K562 (cell line): ENCODE results near the gene RNU6-1. TPM values are rescaled to one million over a fixed set of nuclear protein-coding genes. Genes with fewer than 3 reads are reported as not detected.

ENCODE experiments used
- DMBX1 ChIP-seq: fragments of 250-450 bp; sonication (Bioruptor Pico); IDR thresholded peaks from 2 replicates; pipeline ENCODE4 v1.8.0; 2022; ENCODE audit warnings: inconsistent platforms, mild to moderate bottlenecking, moderate library complexity, borderline replicate concordance
- DNMT1 ChIP-seq: fragments of 450-650 bp; IDR thresholded peaks from 2 replicates; pipeline ENCODE4 v1.6.1; 2016; ENCODE audit warnings: antibody characterized with exemption, mild to moderate bottlenecking
- ETV5 ChIP-seq: sonication (generic); formaldehyde crosslinking; IDR thresholded peaks from 2 replicates; pipeline ENCODE4 v1.4.0; 2020; ENCODE audit warnings: low read depth, mild to moderate bottlenecking, missing genetic modification reagents
- LARP7 ChIP-seq: fragments of 450-650 bp; IDR thresholded peaks from 2 replicates; pipeline ENCODE4 v1.6.1; 2016
- NUFIP1 ChIP-seq: fragments of 450-650 bp; IDR thresholded peaks from 2 replicates; pipeline ENCODE4 v1.6.1; 2018; ENCODE audit not compliant: partially characterized antibody
- PML ChIP-seq: IDR thresholded peaks from 2 replicates; pipeline ENCODE4 v1.6.1; 2012; ENCODE audit warnings: low read length, inconsistent platforms
- POU5F1 ChIP-seq: fragments of 150-350 bp; IDR thresholded peaks from 2 replicates; pipeline ENCODE4 v1.6.1; 2014; ENCODE audit warnings: borderline replicate concordance, low read length, low read depth, mild to moderate bottlenecking; ENCODE audit not compliant: partially characterized antibody
- ZNF12 ChIP-seq: sonication (generic); formaldehyde crosslinking; IDR thresholded peaks from 2 replicates; pipeline ENCODE4 v1.4.0; 2020; ENCODE audit warnings: mild to moderate bottlenecking, missing genetic modification reagents
- ZNF282 ChIP-seq: sonication (generic); formaldehyde crosslinking; IDR thresholded peaks from 2 replicates; pipeline ENCODE4 v1.8.1; 2023; ENCODE audit warnings: missing genetic modification reagents
- ZNF584 ChIP-seq: fragments of 200-800 bp; sonication (Bioruptor generic); IDR thresholded peaks from 2 replicates; pipeline ENCODE4 v1.6.1; 2016; ENCODE audit warnings: low read depth, mild to moderate bottlenecking, missing genetic modification characterization, missing compliant biosample characterization
- ZNF76 ChIP-seq: fragments of 250-450 bp; sonication (Bioruptor Pico); IDR thresholded peaks from 2 replicates; pipeline ENCODE4 v1.4.0; 2020; ENCODE audit warnings: mild to moderate bottlenecking, moderate library complexity, borderline replicate concordance
- polyA plus RNA-seq, 8 experiments: library from polyadenylated mRNA; depleted of rRNA in 4 of 8; stranded (reverse) in 5 of 8; unstranded in 3 of 8; fragments of >200 nt; fragmentation: Nextera tagmentation in 2 of 8; fragmentation: Illumina TruSeq in 1 of 8; extraction: Ambion mirVana in 2 of 8; extraction: Trizol in 1 of 8; gene quantifications; 2 replicates each; pipeline versions ENCODE4 v1.2.1 to v1.2.3, GENCODE V29; 2011 to 2014; ENCODE audit warnings: inconsistent platforms in 1 of 8, missing spikeins in 1 of 8
- total RNA-seq, 7 experiments: library from RNA; depleted of rRNA in 6 of 7; stranded (reverse); fragments of >200 nt in 6 of 7; fragmentation: Illumina TruSeq in 2 of 7; extraction: Trizol in 2 of 7; gene quantifications; 2 replicates each; pipeline versions ENCODE4 v1.2.1 to v1.2.3, GENCODE V29; 2011 to 2021; ENCODE audit warnings: low replicate concordance in 1 of 7
- TF ChIP-seq, protein P1 (sequence below): IDR thresholded peaks from 2 replicates; pipeline ENCODE4 v1.6.1; 2011; ENCODE audit warnings: borderline replicate concordance, low read depth, mild to moderate bottlenecking, moderate library complexity, low read length; ENCODE audit not compliant: insufficient read depth, poor library complexity, severe bottlenecking
- TF ChIP-seq, protein P2 (sequence below), 2 experiments: IDR thresholded peaks; 2 replicates each; pipeline ENCODE4 v1.6.1; 2011; ENCODE audit warnings: borderline replicate concordance in 1 of 2, control low read depth in 1 of 2, low read depth in 1 of 2, low read length in 1 of 2, mild to moderate bottlenecking in 1 of 2, mixed read lengths in 1 of 2, moderate library complexity in 1 of 2; ENCODE audit not compliant: insufficient read depth in 1 of 2, insufficient read length in 1 of 2, poor library complexity in 1 of 2, severe bottlenecking in 1 of 2; ENCODE audit errors: extremely low read depth in 1 of 2
- TF ChIP-seq, protein P3 (sequence below): fragments of 450-650 bp; IDR thresholded peaks from 2 replicates; pipeline ENCODE4 v1.6.1; 2016; ENCODE audit warnings: missing biosample characterization, missing genetic modification characterization
- TF ChIP-seq, protein P4 (sequence below): sonication (generic); formaldehyde crosslinking; IDR thresholded peaks from 2 replicates; pipeline ENCODE4 v1.8.0; 2022; ENCODE audit warnings: missing genetic modification reagents, mild to moderate bottlenecking, borderline replicate concordance
- TF ChIP-seq, protein P5 (sequence below): fragments of 250-450 bp; sonication (Bioruptor Pico); IDR thresholded peaks from 2 replicates; pipeline ENCODE4 v1.4.0; 2020

RNU6-1 gene
- total and polyA plus RNA-seq, 9 of the 15 experiments (the other 6 are each of a cell fraction or from before 2014, with no cell fraction given): not detected

DNA sequence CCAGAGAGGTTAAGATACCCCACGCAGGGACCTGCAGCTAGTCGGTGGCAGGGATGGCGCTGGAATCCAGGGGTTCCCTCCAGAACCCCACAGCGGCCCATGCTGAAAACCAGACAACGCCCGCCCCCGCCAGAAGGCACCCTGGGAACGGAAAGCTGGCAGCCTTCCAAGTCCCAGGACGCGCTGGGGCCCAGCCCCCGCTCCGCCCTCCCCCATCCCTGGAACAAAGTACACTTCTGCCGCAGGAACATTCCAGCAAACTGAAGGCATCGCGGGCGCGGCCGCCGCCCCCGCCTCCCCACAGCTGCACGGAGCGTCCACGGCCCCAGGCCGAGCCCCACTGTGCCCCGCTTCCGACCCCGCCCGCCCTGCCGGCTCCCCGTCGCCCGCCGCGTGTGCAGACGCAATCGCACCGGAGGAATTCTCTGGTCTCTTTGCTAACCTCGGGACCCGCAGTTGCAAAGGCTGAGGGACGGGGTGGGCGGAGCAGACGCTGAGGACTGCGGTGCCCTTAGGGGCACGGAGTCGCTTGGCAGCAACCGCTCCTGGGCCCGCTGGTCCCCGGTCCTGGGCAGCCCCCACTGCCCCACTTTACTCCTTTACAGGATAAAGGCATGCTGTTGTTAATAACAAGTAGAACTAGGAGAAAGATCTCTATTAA is 44.8 kb upstream of the RNU6-1 start (continued):
- TF ChIP-seq, protein P1, sequence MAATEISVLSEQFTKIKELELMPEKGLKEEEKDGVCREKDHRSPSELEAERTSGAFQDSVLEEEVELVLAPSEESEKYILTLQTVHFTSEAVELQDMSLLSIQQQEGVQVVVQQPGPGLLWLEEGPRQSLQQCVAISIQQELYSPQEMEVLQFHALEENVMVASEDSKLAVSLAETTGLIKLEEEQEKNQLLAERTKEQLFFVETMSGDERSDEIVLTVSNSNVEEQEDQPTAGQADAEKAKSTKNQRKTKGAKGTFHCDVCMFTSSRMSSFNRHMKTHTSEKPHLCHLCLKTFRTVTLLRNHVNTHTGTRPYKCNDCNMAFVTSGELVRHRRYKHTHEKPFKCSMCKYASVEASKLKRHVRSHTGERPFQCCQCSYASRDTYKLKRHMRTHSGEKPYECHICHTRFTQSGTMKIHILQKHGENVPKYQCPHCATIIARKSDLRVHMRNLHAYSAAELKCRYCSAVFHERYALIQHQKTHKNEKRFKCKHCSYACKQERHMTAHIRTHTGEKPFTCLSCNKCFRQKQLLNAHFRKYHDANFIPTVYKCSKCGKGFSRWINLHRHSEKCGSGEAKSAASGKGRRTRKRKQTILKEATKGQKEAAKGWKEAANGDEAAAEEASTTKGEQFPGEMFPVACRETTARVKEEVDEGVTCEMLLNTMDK: no peak
- TF ChIP-seq ETV5 (CRISPR knock-in tag) (0 out of 2 replicates have a peak, but pooled peaks have one; percentile 18), DMBX1 (CRISPR knock-in tag) (no peak), ZNF584 (CRISPR knock-in tag) (no peak), ZNF282 (no peak), NUFIP1 (no peak), DNMT1 (no peak), LARP7 (no peak), ZNF76 (CRISPR knock-in tag) (no peak), ZNF12 (CRISPR knock-in tag) (no peak), PML (no peak), POU5F1 (no peak)
- TF ChIP-seq, protein P2, sequence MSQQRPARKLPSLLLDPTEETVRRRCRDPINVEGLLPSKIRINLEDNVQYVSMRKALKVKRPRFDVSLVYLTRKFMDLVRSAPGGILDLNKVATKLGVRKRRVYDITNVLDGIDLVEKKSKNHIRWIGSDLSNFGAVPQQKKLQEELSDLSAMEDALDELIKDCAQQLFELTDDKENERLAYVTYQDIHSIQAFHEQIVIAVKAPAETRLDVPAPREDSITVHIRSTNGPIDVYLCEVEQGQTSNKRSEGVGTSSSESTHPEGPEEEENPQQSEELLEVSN (IDR thresholded peaks at IDR 0.05; ENCODE audit: borderline replicate concordance in 1 of 2, extremely low read depth in 1 of 2, insufficient read depth in 1 of 2, insufficient read length in 1 of 2, low read depth in 1 of 2, low read length in 1 of 2, poor library complexity in 1 of 2, severe bottlenecking in 1 of 2): peak in 1 of 2 experiments; percentile 16
- TF ChIP-seq, protein P3, sequence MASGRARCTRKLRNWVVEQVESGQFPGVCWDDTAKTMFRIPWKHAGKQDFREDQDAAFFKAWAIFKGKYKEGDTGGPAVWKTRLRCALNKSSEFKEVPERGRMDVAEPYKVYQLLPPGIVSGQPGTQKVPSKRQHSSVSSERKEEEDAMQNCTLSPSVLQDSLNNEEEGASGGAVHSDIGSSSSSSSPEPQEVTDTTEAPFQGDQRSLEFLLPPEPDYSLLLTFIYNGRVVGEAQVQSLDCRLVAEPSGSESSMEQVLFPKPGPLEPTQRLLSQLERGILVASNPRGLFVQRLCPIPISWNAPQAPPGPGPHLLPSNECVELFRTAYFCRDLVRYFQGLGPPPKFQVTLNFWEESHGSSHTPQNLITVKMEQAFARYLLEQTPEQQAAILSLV (tag): no peak
- TF ChIP-seq, protein P4, sequence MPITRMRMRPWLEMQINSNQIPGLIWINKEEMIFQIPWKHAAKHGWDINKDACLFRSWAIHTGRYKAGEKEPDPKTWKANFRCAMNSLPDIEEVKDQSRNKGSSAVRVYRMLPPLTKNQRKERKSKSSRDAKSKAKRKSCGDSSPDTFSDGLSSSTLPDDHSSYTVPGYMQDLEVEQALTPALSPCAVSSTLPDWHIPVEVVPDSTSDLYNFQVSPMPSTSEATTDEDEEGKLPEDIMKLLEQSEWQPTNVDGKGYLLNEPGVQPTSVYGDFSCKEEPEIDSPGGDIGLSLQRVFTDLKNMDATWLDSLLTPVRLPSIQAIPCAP (CRISPR knock-in tag): no peak
- TF ChIP-seq, protein P5, sequence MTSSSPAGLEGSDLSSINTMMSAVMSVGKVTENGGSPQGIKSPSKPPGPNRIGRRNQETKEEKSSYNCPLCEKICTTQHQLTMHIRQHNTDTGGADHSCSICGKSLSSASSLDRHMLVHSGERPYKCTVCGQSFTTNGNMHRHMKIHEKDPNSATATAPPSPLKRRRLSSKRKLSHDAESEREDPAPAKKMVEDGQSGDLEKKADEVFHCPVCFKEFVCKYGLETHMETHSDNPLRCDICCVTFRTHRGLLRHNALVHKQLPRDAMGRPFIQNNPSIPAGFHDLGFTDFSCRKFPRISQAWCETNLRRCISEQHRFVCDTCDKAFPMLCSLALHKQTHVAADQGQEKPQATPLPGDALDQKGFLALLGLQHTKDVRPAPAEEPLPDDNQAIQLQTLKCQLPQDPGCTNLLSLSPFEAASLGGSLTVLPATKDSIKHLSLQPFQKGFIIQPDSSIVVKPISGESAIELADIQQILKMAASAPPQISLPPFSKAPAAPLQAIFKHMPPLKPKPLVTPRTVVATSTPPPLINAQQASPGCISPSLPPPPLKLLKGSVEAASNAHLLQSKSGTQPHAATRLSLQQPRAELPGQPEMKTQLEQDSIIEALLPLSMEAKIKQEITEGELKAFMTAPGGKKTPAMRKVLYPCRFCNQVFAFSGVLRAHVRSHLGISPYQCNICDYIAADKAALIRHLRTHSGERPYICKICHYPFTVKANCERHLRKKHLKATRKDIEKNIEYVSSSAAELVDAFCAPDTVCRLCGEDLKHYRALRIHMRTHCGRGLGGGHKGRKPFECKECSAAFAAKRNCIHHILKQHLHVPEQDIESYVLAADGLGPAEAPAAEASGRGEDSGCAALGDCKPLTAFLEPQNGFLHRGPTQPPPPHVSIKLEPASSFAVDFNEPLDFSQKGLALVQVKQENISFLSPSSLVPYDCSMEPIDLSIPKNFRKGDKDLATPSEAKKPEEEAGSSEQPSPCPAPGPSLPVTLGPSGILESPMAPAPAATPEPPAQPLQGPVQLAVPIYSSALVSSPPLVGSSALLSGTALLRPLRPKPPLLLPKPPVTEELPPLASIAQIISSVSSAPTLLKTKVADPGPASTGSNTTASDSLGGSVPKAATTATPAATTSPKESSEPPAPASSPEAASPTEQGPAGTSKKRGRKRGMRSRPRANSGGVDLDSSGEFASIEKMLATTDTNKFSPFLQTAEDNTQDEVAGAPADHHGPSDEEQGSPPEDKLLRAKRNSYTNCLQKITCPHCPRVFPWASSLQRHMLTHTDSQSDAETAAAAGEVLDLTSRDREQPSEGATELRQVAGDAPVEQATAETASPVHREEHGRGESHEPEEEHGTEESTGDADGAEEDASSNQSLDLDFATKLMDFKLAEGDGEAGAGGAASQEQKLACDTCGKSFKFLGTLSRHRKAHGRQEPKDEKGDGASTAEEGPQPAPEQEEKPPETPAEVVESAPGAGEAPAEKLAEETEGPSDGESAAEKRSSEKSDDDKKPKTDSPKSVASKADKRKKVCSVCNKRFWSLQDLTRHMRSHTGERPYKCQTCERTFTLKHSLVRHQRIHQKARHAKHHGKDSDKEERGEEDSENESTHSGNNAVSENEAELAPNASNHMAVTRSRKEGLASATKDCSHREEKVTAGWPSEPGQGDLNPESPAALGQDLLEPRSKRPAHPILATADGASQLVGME (CRISPR knock-in tag): no peak
